A549 (cell line): Measurements from ENCODE around the gene FBXW10. TPM values are rescaled to one million over a fixed set of nuclear protein-coding genes. Genes with fewer than 3 reads are reported as not detected.
A peak's percentile ranks its signal among the peaks of the same experiment; 100 is the strongest.
"Not testable (repeated sequence)": the region's sequence is repeated elsewhere in the genome, so short reads cannot be mapped to it uniquely, and the experiment has no call there.

ENCODE experiments used
- ATAC-seq, 2 experiments: fragments of 200-7000 bp in 1 of 2; fragments of >200 bp in 1 of 2; cut with Nextera tagmentation in 1 of 2; cut with Tn5 transposase in 1 of 2; 3 replicates each; pipeline versions ENCODE4 v1.8.0 to v1.9.1; 2018 to 2020; ENCODE audit warnings: mild to moderate bottlenecking in 1 of 2, moderate library complexity in 1 of 2
- CTCF ChIA-PET: fragments of 300-600 bp; sonication (Branson Sonifier 250); formaldehyde crosslinking; extraction: SDS; loops from one replicate; lab custom pipeline; 2021; ENCODE audit warnings: antibody characterized with exemption, inconsistent platforms; lab: Yijun Ruan, JAX
- POLR2A ChIA-PET: fragments of 350-600 bp; formaldehyde crosslinking; extraction: SDS; loops from one replicate; lab custom pipeline; 2021; ENCODE audit warnings: antibody characterized with exemption, inconsistent platforms; lab: Yijun Ruan, JAX
- DNase-seq, 2 experiments: peaks; one replicate each; pipeline versions ENCODE4 v3.0.0 to v3.0.0-alpha.2; 2011 to 2016; ENCODE audit warnings: low read depth in 1 of 2, low spot score in 1 of 2
- FAIRE-seq: peaks from 2 replicates; lab custom pipeline; 2011; peaks lifted over from hg19 to GRCh38; lab: Jason Lieb, UNC
- H3K27ac ChIP-seq, 2 experiments: fragments of >200 bp; sonication (Bioruptor Twin); formaldehyde crosslinking; 3 replicates each; pipeline ENCODE4 v1.5.1; 2016 to 2017
- H3K4me1 ChIP-seq: fragments of >200 bp; sonication (Bioruptor Twin); formaldehyde crosslinking; 3 replicates; pipeline ENCODE4 v1.6.1; 2016
- H3K4me2 ChIP-seq: fragments of >200 bp; sonication (Bioruptor Twin); formaldehyde crosslinking; 3 replicates; pipeline ENCODE4 v1.6.1; 2016
- H3K4me3 ChIP-seq: fragments of >200 bp; sonication (Bioruptor Twin); formaldehyde crosslinking; 3 replicates; pipeline ENCODE4 v1.5.1; 2016
- H3K9me3 ChIP-seq: fragments of >200 bp; sonication (Bioruptor Twin); formaldehyde crosslinking; 3 replicates; pipeline ENCODE4 v1.6.1; 2016
- BCL3 ChIP-seq: fragments of >200 bp; sonication (Bioruptor Twin); formaldehyde crosslinking; IDR thresholded peaks from 3 replicates; pipeline ENCODE4 v1.6.1; 2016
- CBX8 ChIP-seq: fragments of 200-600 bp; sonication (generic); IDR thresholded peaks from 2 replicates; pipeline ENCODE4 v1.6.1; 2016
- ELK1 ChIP-seq: fragments of 150-350 bp; IDR thresholded peaks from 2 replicates; pipeline ENCODE4 v1.6.1; 2014; ENCODE audit warnings: low read depth, mild to moderate bottlenecking, low read length
- FOSL2 ChIP-seq, 2 experiments: fragments of 450-650 bp in 1 of 2; fragments of >200 bp in 1 of 2; sonication (Bioruptor Twin) in 1 of 2; formaldehyde crosslinking; IDR thresholded peaks; 2 replicates each; pipeline versions ENCODE4 v1.5.0 to v1.6.1; 2016 to 2020; ENCODE audit warnings: mild to moderate bottlenecking in 1 of 2, moderate library complexity in 1 of 2
- GATA3 ChIP-seq: IDR thresholded peaks from 2 replicates; pipeline ENCODE4 v1.6.1; 2012; ENCODE audit warnings: borderline replicate concordance
- HOXA7 ChIP-seq: fragments of 250-450 bp; sonication (Bioruptor Pico); IDR thresholded peaks from 2 replicates; pipeline ENCODE4 v1.5.0; 2020; ENCODE audit warnings: mild to moderate bottlenecking, moderate library complexity
- JUN ChIP-seq, 2 experiments: fragments of >200 bp; sonication (Bioruptor Twin); formaldehyde crosslinking; IDR thresholded peaks; 2 replicates in 1 of 2; 3 replicates in 1 of 2; pipeline ENCODE4 v1.6.1; 2016 to 2017
- KDM5A ChIP-seq: fragments of 200-600 bp; sonication (generic); IDR thresholded peaks from 2 replicates; pipeline ENCODE4 v1.6.1; 2016; ENCODE audit warnings: antibody characterized with exemption, mild to moderate bottlenecking
- MAFK ChIP-seq: fragments of 450-650 bp; IDR thresholded peaks from 2 replicates; pipeline ENCODE4 v1.6.1; 2014; ENCODE audit not compliant: partially characterized antibody
- MAX ChIP-seq: IDR thresholded peaks from 2 replicates; pipeline ENCODE4 v1.6.1; 2012
- MAZ ChIP-seq: fragments of 150-350 bp; IDR thresholded peaks from 2 replicates; pipeline ENCODE4 v1.6.1; 2014; ENCODE audit warnings: antibody characterized with exemption, low read depth, low read length, borderline replicate concordance
- MYC ChIP-seq: IDR thresholded peaks from 2 replicates; pipeline ENCODE4 v1.6.1; 2012; ENCODE audit warnings: mild to moderate bottlenecking, inconsistent platforms, low read length, improper control_type of control experiment, borderline replicate concordance
- PHF8 ChIP-seq: fragments of 200-600 bp; sonication (generic); IDR thresholded peaks from 2 replicates; pipeline ENCODE4 v1.6.1; 2016; ENCODE audit warnings: low read depth, mild to moderate bottlenecking, antibody characterized with exemption, moderate library complexity, borderline replicate concordance
- POLR2A ChIP-seq: IDR thresholded peaks from 2 replicates; pipeline ENCODE4 v1.6.1; 2012; ENCODE audit warnings: mild to moderate bottlenecking, low read length
- WGBS: methylation state at CpG from one replicate; pipeline ENCODE4 v1.1.6; 2017; ENCODE audit errors: missing lambda C conversion rate; 5-methylcytosine and 5-hydroxymethylcytosine counted together
- polyA plus RNA-seq, 4 experiments: library from polyadenylated mRNA; depleted of rRNA in 3 of 4; stranded (reverse); fragments of >200 nt; fragmentation: RNase III in 1 of 4; extraction: RNeasy Plus Mini Kit Qiagen cat#74134 plus additional on column Dnase treatment in 1 of 4; gene quantifications; 2 replicates in 3 of 4; 3 replicates in 1 of 4; pipeline ENCODE4 v1.2.3, GENCODE V29; 2011 to 2017

FBXW10 gene
- polyA plus RNA-seq, 2 of the 4 experiments (the other 2 are of a cell fraction): 3.4 to 3.8 TPM

- 89% methylated on average over 1 of the region's 6 CpGs for WGBS
- H3K9me3 ChIP-seq, H3K27ac ChIP-seq, H3K4me2 ChIP-seq, ATAC-seq, POLR2A ChIA-PET, FAIRE-seq, DNase-seq, CTCF ChIA-PET, H3K4me3 ChIP-seq, H3K4me1 ChIP-seq: not testable (repeated sequence)
Measured at GRCh38 chr17:18758344-18758743, 14.5 kb downstream of the FBXW10 start.

- H3K27ac ChIP-seq, H3K4me2 ChIP-seq, H3K4me1 ChIP-seq, POLR2A ChIA-PET, CTCF ChIA-PET, FAIRE-seq, ATAC-seq, DNase-seq, H3K4me3 ChIP-seq, H3K9me3 ChIP-seq: not testable (repeated sequence)
- WGBS: 85% methylated on average over 4 of the region's 6 CpGs
Measured at GRCh38 chr17:18760221-18760620, 16.4 kb downstream of the FBXW10 start.

- H3K4me2 ChIP-seq, H3K4me3 ChIP-seq, POLR2A ChIA-PET, DNase-seq, H3K27ac ChIP-seq, ATAC-seq, H3K4me1 ChIP-seq, H3K9me3 ChIP-seq, CTCF ChIA-PET: not testable (repeated sequence)
- WGBS: 79% methylated on average over 4 of the region's 4 CpGs
- peak; percentile 59 for FAIRE-seq
Measured at GRCh38 chr17:18770572-18770971, 26.7 kb downstream of the FBXW10 start.

- 88% methylated on average over 4 of the region's 4 CpGs for WGBS
- CTCF ChIA-PET: interaction anchor here (1.5 kb wide), 1 partner anchor 145 kb away, joined by 3 read pairs; no protein-coding TSS in a partner anchor
Measured at GRCh38 chr17:18771066-18771465, 27.2 kb downstream of the FBXW10 start.

GRCh38 chr17:18772471-18772870 is 28.6 kb downstream of the FBXW10 start:
- H3K9me3 ChIP-seq: no peaks in the 10 kb centered on the region
- no peak overlapping the region for H3K27ac ChIP-seq
- POLR2A ChIA-PET: no interaction called here
- no peak overlapping the region for H3K4me2 ChIP-seq
- TF ChIP-seq CBX8 (no peak), GATA3 (no peak), MAFK (no peak), HOXA7 (CRISPR knock-in tag) (no peak)
- TF ChIP-seq, all 56 proteins: peak for 0
- Histone ChIP-seq H3K4me3 (no peak overlapping the region), H3K4me1 (no peaks in the 10 kb centered on the region)
- DNase-seq (no peak), ATAC-seq (no peak), FAIRE-seq (no peak)
- CTCF ChIA-PET: interaction anchor here (1.5 kb wide), 1 partner anchor 147 kb away, joined by 3 read pairs; no protein-coding TSS in a partner anchor
- WGBS: 62% methylated on average over 7 of the region's 7 CpGs

More at GRCh38 chr17:18771066-18771465, 27.2 kb downstream of the FBXW10 start:
- H3K4me2 ChIP-seq, POLR2A ChIA-PET, H3K27ac ChIP-seq, H3K4me1 ChIP-seq, H3K9me3 ChIP-seq, H3K4me3 ChIP-seq, DNase-seq, ATAC-seq: not testable (repeated sequence)
- peak; percentile 18 for FAIRE-seq

GRCh38 chr17:18780991-18781718 is 37.3 kb downstream of the FBXW10 start, which contains the start of gene TVP23B:
Gene TVP23B (plus strand): TSS chr17:18781183. CDS start chr17:18781294, 111 bp downstream.
- H3K9me3 ChIP-seq; POLR2A ChIA-PET; CTCF ChIA-PET; FAIRE-seq; TF ChIP-seq FOSL2 (IDR thresholded peaks at IDR 0.05): not testable (repeated sequence)
- WGBS: under 1% methylated on average over 29 of the region's 56 CpGs
- TF ChIP-seq KDM5A: 0 out of 2 replicates have a peak, but pooled peaks have one; percentile 42
- TF ChIP-seq POLR2A: peak; percentile 65
- 0 out of 2 replicates have a peak, but pooled peaks have one; percentile 4 for TF ChIP-seq ELK1
- TF ChIP-seq PHF8: peak; percentile 68; the same call in 1 of the 2 replicates
- TF ChIP-seq BCL3: peak; percentile 80; the same call in 2 of the 3 replicates
- TF ChIP-seq JUN (IDR thresholded peaks at IDR 0.05): peak; percentile 62 to 91; a peak in 4 of 5 replicates
- TF ChIP-seq MYC: 0 out of 2 replicates have a peak, but pooled peaks have one; percentile 35
- TF ChIP-seq MAX: peak; percentile 90
- peak; percentile 57; the same call in 1 of the 2 replicates for TF ChIP-seq FOSL2 (CRISPR knock-in tag; IDR thresholded peaks at IDR 0.05)
- 0 out of 2 replicates have a peak, but pooled peaks have one; percentile 54 for TF ChIP-seq MAZ
- Histone ChIP-seq H3K4me1 (peaks cover 15% of the 10 kb centered on the region), H3K4me3 (peak within 1 kb of the TSS; percentile 71), H3K27ac (peak within 1 kb of the TSS; percentile 89 to 94), H3K4me2 (peak within 1 kb of the TSS; percentile 79)
- ATAC-seq (peak; percentile 100), DNase-seq (peak; percentile 45 to 98)

GRCh38 chr17:18781805-18782204 is 38.0 kb downstream of the FBXW10 start:
- Histone ChIP-seq H3K27ac (peak overlapping the region; percentile 89 to 94), H3K4me2 (peak overlapping the region; percentile 79), H3K4me3 (peak overlapping the region; percentile 71), H3K4me1 (peaks cover 15% of the 10 kb centered on the region)
- FAIRE-seq, POLR2A ChIA-PET, CTCF ChIA-PET, ATAC-seq, DNase-seq, H3K9me3 ChIP-seq: not testable (repeated sequence)
- 0% methylated on average over 3 of the region's 5 CpGs for WGBS
